Esophagus squamous epithelium (tissue), 5 donors: ENCODE results near the gene NGB. TPM values are rescaled to one million over a fixed set of nuclear protein-coding genes. Genes with fewer than 3 reads are reported as not detected.
A peak's percentile ranks its signal among the peaks of the same experiment; 100 is the strongest.

ENCODE experiments used
- DNase-seq: peaks from one replicate; lab custom pipeline; 2025; lab: John Stamatoyannopoulos, UW
- H3K27ac ChIP-seq, 4 donors: fragments of 200-600 bp; sonication (generic); one replicate each; pipeline ENCODE4 v1.5.1; 2016 to 2019; ENCODE audit warnings: mild to moderate bottlenecking in 1 of 4
- H3K27me3 ChIP-seq, 4 donors: fragments of 200-600 bp; sonication (generic); 1 replicate in 3 of 4; 2 replicates in 1 of 4; pipeline versions ENCODE4 v1.5.1 to v1.6.0; 2017 to 2021; ENCODE audit warnings: antibody characterized with exemption in 1 of 4
- H3K36me3 ChIP-seq, 3 donors: fragments of 200-600 bp; sonication (generic); one replicate each; pipeline ENCODE4 v1.5.1; 2016 to 2019
- H3K4me1 ChIP-seq, 3 donors: fragments of 200-600 bp; sonication (generic); one replicate each; pipeline ENCODE4 v1.5.1; 2017 to 2019
- H3K4me3 ChIP-seq, 4 donors: fragments of 200-600 bp; sonication (generic); 1 replicate in 3 of 4; 2 replicates in 1 of 4; pipeline ENCODE4 v1.5.1; 2016 to 2019; ENCODE audit warnings: mild to moderate bottlenecking in 2 of 4, moderate library complexity in 1 of 4
- H3K9me3 ChIP-seq, 3 donors: fragments of 200-600 bp; sonication (generic); one replicate each; pipeline ENCODE4 v1.5.1; 2016 to 2019
- CTCF ChIP-seq, 6 experiments: fragments of 450-650 bp in 4 of 6; fragments of 200-600 bp in 2 of 6; sonication (generic) in 2 of 6; IDR thresholded peaks; one replicate each; pipeline ENCODE4 v1.5.1; 2016 to 2019; ENCODE audit warnings: antibody characterized with exemption in 6 of 6, mild to moderate bottlenecking in 4 of 6, moderate library complexity in 4 of 6
- POLR2A ChIP-seq, 4 donors: fragments of 450-650 bp; IDR thresholded peaks; one replicate each; pipeline ENCODE4 v1.6.1; 2017; ENCODE audit warnings: antibody characterized with exemption in 4 of 4, mild to moderate bottlenecking in 4 of 4, moderate library complexity in 3 of 4
- WGBS, 2 donors: methylation state at CpG; one replicate each; pipeline ENCODE4 v1.1.5; 2018; 5-methylcytosine and 5-hydroxymethylcytosine counted together
- intact Hi-C: fragments of 100-400 bp; cut with DNase I; formaldehyde crosslinking; loops from one replicate; pipeline ENCODE4 v1.15.0; 2022
- total RNA-seq, 4 donors: library from RNA; depleted of rRNA; stranded (reverse); fragments of >200 nt; gene quantifications; one replicate each; pipeline ENCODE4 v1.1.0, GENCODE V29; 2016
- donor health status: DM: yes; HTN: yes; CAD: no.

The NGB gene
- total RNA-seq, 4 donors from 2014 or later = not detected

GRCh38 chr14:77305696-77306095 lies 34.7 kb upstream of the NGB start:
- Histone ChIP-seq H3K27ac (no peak overlapping the region), H3K4me3 (no peak overlapping the region), H3K27me3 (no peaks in the 10 kb centered on the region), H3K4me1 (peaks cover 0 to 37% (median 14%) of the 10 kb centered on the region in 3 donors), H3K9me3 (no peaks in the 10 kb centered on the region), H3K36me3 (peaks cover 0 to 31% (median 7%) of the 10 kb centered on the region in 3 donors)
- WGBS, 2 donors = 82 to 87% methylated on average over 3 of the region's 4 CpGs
- DNase-seq = no peak
- intact Hi-C loops = no loop called here
- TF ChIP-seq POLR2A (IDR thresholded peaks at IDR 0.05) (no peak), CTCF (IDR thresholded peaks at IDR 0.05) (no peak)

- intact Hi-C loops = no loop called here
- no peak for DNase-seq
Observed at GRCh38 chr14:77303417-77304156, 32.6 kb upstream of the NGB start.

GRCh38 chr14:77302926-77303325 lies 31.9 kb upstream of the NGB start:
- Histone ChIP-seq H3K27me3 (no peaks in the 10 kb centered on the region), H3K27ac (no peak overlapping the region), H3K36me3 (peaks cover 0 to 56% (median 10%) of the 10 kb centered on the region in 3 donors), H3K4me3 (no peak overlapping the region), H3K9me3 (no peaks in the 10 kb centered on the region), H3K4me1 (peaks cover 0 to 33% (median 14%) of the 10 kb centered on the region in 3 donors)
- intact Hi-C loops = no loop called here
- WGBS, 2 donors = 71 to 87% methylated on average over 5 of the region's 5 CpGs
- DNase-seq = no peak
- TF ChIP-seq CTCF (IDR thresholded peaks at IDR 0.05) (peak in 1 of 6 experiments; percentile 14), POLR2A (IDR thresholded peaks at IDR 0.05) (no peak)

More at GRCh38 chr14:77303417-77304156, 32.6 kb upstream of the NGB start:
- 41 to 44% methylated on average over 4 of the region's 4 CpGs for WGBS, 2 donors
- no peak overlapping the region for H3K4me3 ChIP-seq
- peak overlapping the region in 2 of 4 donors; percentile 10 to 30 for H3K27ac ChIP-seq
- TF ChIP-seq POLR2A (IDR thresholded peaks at IDR 0.05) (no peak), CTCF (IDR thresholded peaks at IDR 0.05) (no peak)
- peaks cover 0 to 50% (median 7%) of the 10 kb centered on the region in 3 donors for H3K36me3 ChIP-seq
- H3K4me1 ChIP-seq = peaks cover 0 to 37% (median 14%) of the 10 kb centered on the region in 3 donors
- no peaks in the 10 kb centered on the region for H3K27me3 ChIP-seq
- no peaks in the 10 kb centered on the region for H3K9me3 ChIP-seq

GRCh38 chr14:77301103-77301502 lies 30.1 kb upstream of the NGB start:
- intact Hi-C loops = no loop called here
- no peak for DNase-seq
- TF ChIP-seq POLR2A (IDR thresholded peaks at IDR 0.05) (no peak), CTCF (IDR thresholded peaks at IDR 0.05) (peak; percentile 35 to 73 (median 57))
- Histone ChIP-seq H3K4me1 (peaks cover 0 to 16% (median 5%) of the 10 kb centered on the region in 3 donors), H3K36me3 (peaks cover 0 to 75% (median 17%) of the 10 kb centered on the region in 3 donors), H3K4me3 (no peak overlapping the region), H3K27me3 (no peaks in the 10 kb centered on the region), H3K27ac (no peak overlapping the region), H3K9me3 (no peaks in the 10 kb centered on the region)
- WGBS, 2 donors = 41 to 43% methylated on average over 8 to 10 of the region's 10 CpGs

GRCh38 chr14:77299771-77300170 lies 28.8 kb upstream of the NGB start:
- intact Hi-C loops = no loop called here
- Histone ChIP-seq H3K36me3 (peaks cover 0 to 70% (median 21%) of the 10 kb centered on the region in 3 donors), H3K27ac (no peak overlapping the region), H3K27me3 (no peaks in the 10 kb centered on the region), H3K4me3 (no peak overlapping the region), H3K9me3 (no peaks in the 10 kb centered on the region), H3K4me1 (peaks cover 0 to 16% (median 5%) of the 10 kb centered on the region in 3 donors)
- DNase-seq = no peak
- TF ChIP-seq POLR2A (IDR thresholded peaks at IDR 0.05) (no peak), CTCF (IDR thresholded peaks at IDR 0.05) (no peak)
- 85% methylated on average over 4 of the region's 4 CpGs for WGBS, 2 donors
